ENCODE data around the gene ZDHHC23. TPM values are rescaled to one million over a fixed set of nuclear protein-coding genes. Genes with fewer than 3 reads are reported as not detected.

Gene ZDHHC23
- total and polyA plus RNA-seq, 5 donors from 2014 or later, result 0.49 to 7.4 (median 0.75) TPM

- Histone ChIP-seq H3K27ac (ENCODE audit: insufficient read depth, low read length, poor library complexity, severe bottlenecking) (no peak overlapping the region), H3K4me1 (ENCODE audit: control insufficient read depth, insufficient read depth, low read length, poor library complexity, severe bottlenecking) (no peaks in the 10 kb centered on the region), H3K4me3 (ENCODE audit: low read depth, low read length) (no peak overlapping the region), H3K27me3 (ENCODE audit: control insufficient read depth, insufficient read depth, low read length) (no peaks in the 10 kb centered on the region), H3K36me3 (ENCODE audit: control insufficient read depth, insufficient read depth, low read length) (no peaks in the 10 kb centered on the region), H3K9me3 (ENCODE audit: control insufficient read depth in 2 of 2, low read length in 2 of 2) (no peaks in the 10 kb centered on the region)
- Mint-ChIP-seq H3K27ac (no peak overlapping the region), H3K4me3 (no peak overlapping the region), H3K27me3 (no peaks in the 10 kb centered on the region), H3K4me1 (no peaks in the 10 kb centered on the region), H3K9me3 (no peaks in the 10 kb centered on the region), H3K36me3 (peaks cover 4% of the 10 kb centered on the region)
- no peak for ATAC-seq (ENCODE audit: low read depth in 2 of 2)
- no peak for DNase-seq
Measured at GRCh38 chr3:114011059-114011797, 63.4 kb downstream of the ZDHHC23 start.

Other genes with a start within 250 kb of the ZDHHC23 start
- 70.2 TPM for gene NAA50, start 201.8 kb upstream of the ZDHHC23 start, total RNA-seq
- 10 to 100 TPM; 72.5 to 85.0 (median 81.6) TPM for gene NAA50, start 201.8 kb upstream of the ZDHHC23 start, polyA plus RNA-seq
- 19.3 TPM for gene ATP6V1A, start 201.0 kb upstream of the ZDHHC23 start, total RNA-seq
- gene ATP6V1A, start 201.0 kb upstream of the ZDHHC23 start, polyA plus RNA-seq, result 10 to 100 TPM; 30.2 to 50.6 (median 45.2) TPM
- gene GRAMD1C, start 109.2 kb upstream of the ZDHHC23 start, total RNA-seq, result 1.8 TPM
- gene GRAMD1C, start 109.2 kb upstream of the ZDHHC23 start, polyA plus RNA-seq, result 1 to 10 TPM in 1 of 4 donors, under 1 TPM in 2, not detected in 1; 0.20 to 1.4 (median 0.32) TPM
- 6.5 TPM for gene CCDC191, start 108.5 kb downstream of the ZDHHC23 start, total RNA-seq
- gene CCDC191, start 108.5 kb downstream of the ZDHHC23 start, polyA plus RNA-seq, result 1 to 10 TPM in 3 of 4 donors, under 1 TPM in 1; 0.87 to 3.3 (median 1.3) TPM
- gene QTRT2, start 108.7 kb downstream of the ZDHHC23 start, total RNA-seq, result 40.2 TPM
- 10 to 100 TPM in 3 of 4 donors, 1 to 10 TPM in 1; 8.3 to 14.1 (median 10.8) TPM for gene QTRT2, start 108.7 kb downstream of the ZDHHC23 start, polyA plus RNA-seq
- gene DRD3, start 231.0 kb downstream of the ZDHHC23 start, total RNA-seq, result 0.25 TPM
- under 1 TPM in 3 of 4 donors, not detected in 1; 0.15 to 0.49 (median 0.35) TPM for gene DRD3, start 231.0 kb downstream of the ZDHHC23 start, polyA plus RNA-seq